Stimulated activated CD8-positive, alpha-beta memory T cell treated with anti-CD3 and anti-CD28 coated beads, Interleukin-7, amount 100 ng/mL, for 1 hour (primary cell): ENCODE data around the gene ARHGEF7.
"Not testable (repeated sequence)": the region's sequence is repeated elsewhere in the genome, so short reads cannot be mapped to it uniquely, and the experiment has no call there.

Experiments
- DNase-seq, 2 donors: peaks; one replicate each; pipeline ENCODE4 v3.0.0-alpha.2; 2020; ENCODE audit warnings: low read depth in 2 of 2

ARHGEF7 gene

GRCh38 chr13:111171112-111171511 lies 56.0 kb downstream of the ARHGEF7 start:
- DNase-seq = no peak

DNA sequence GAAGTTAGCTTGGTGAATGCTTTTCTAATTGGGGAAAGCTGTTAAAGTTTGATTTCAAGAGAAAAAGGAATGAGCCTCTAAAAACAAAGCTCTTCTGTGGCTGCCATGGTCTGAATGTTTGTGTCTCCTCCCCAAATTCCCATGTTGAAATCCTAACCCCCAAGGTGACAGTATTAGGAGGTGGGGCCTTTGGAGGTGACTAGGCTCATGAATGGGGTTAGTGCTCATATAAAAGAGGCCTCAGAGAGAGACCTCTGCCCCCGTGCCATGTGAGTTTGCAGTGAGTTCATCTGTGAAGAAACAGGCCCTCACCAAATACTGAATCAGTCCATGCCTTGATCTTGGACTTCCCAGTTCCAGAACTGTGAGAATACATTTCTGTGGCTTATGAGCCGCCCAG lies 56.5 kb downstream of the ARHGEF7 start:
- no peak for DNase-seq

DNA sequence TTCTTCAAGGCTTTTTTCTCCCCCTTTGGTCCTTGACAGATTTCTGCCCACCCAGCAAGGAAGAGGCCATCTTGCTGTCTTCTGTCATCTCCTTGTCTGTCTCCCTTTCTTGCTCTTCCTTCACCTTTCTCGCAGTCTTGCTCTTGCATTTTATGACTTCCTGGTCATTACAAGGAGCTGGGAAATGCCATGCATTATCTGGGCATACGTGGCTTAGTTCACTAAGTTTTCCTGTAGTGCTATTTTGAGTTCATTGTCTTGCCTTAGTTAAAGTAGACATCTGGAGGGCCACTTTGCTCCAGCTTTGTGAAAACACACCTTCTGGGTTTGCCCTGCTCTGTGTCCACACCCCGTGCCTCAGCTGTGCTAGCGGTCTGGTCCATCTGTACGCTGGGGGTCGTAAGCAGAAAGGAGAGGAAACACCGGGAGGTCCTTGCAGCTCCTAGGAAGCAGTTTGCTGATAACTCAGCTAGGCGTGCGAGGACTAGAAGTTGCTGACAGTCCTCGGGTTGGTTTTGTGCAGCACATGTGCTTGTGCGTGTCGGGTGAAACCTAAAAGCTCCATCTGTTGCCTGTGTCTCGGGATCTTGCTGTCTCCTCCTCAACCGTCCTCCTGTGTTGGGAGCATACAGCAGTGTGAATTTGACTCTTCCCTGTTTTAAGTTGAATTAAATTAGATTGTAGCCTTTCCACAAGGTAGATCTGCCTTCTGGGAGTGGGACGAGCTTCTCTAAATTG lies 59.4 kb downstream of the ARHGEF7 start:
- DNase-seq = no peak

DNA sequence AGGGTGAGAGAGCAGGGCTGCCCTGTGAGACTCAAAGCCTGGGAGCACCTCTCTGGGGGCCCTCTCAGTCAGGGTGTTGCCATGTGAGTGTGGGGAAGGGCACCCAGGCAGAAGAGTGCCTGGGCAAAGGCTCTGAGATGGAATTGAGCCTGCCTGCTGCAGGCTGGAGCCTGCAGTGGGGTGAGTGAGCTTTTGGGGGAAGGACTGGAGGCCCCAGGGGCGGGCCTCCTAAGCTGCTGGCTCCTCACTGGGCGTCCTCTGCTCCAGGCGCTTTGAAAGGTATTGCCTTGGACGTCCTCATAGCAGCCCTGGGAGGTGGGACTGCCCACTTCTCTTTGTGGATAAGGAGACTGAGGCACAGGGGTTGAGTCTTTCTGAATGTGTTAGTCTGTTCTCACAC lies 60.3 kb downstream of the ARHGEF7 start:
- DNase-seq = no peak

- no peak for DNase-seq
These were observed 60.8 kb downstream of the ARHGEF7 start for GRCh38 chr13:111175935-111176334.

GRCh38 chr13:111176421-111176820 lies 61.3 kb downstream of the ARHGEF7 start:
- DNase-seq = no peak

DNA sequence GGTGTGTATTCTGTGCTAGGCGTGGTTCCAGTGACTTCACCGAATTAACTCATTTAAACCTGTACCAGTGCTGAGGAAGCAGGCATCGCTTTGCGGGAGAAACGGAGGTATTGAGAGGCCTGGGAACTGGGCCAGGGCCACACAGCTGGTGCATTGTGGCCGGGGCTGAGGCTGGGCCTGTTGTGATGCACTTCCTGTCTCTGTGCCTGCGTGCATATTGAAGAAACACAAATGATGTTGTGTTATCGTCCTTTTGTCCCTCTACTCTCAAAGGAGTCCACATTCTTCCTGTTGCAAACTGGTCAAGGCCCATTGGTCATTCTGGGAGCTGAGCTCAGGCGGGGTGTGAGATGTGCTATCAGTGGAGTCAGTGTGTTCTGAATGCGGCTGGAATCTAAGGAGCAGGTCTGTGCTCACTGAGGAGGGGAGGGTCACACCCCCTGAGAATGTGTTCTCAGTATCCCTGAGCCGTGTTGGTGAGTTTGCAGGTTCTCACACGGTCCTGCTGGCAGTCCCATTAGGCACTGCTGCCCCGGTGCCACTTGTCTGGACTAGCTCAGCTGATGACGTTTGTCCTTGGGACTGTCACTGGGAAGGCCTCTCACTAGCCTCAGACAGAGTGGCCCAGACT lies 62.1 kb downstream of the ARHGEF7 start:
- DNase-seq = no peak

DNA sequence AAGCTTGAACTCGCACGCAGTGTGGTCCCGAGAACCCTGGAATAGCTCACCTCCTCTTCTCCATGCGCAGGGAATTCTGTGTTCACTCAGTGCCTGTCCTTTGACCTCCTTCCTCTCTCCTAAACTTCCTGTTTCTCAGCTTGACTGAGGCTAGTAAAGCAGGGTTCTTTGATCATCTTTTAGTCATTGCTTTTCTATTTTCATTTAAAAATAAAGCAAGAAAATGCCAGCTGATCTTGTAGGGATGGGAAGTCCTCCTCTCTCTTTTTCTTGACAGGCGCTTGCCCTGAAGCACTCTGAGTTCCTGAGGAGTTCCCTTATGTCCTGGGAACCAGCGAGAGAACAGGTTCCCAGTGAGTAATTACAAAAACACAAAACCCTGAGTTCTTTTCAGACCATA lies 62.8 kb downstream of the ARHGEF7 start:
- DNase-seq = no peak

- no peak for DNase-seq
These were observed 63.3 kb downstream of the ARHGEF7 start for GRCh38 chr13:111178402-111178801.

DNA sequence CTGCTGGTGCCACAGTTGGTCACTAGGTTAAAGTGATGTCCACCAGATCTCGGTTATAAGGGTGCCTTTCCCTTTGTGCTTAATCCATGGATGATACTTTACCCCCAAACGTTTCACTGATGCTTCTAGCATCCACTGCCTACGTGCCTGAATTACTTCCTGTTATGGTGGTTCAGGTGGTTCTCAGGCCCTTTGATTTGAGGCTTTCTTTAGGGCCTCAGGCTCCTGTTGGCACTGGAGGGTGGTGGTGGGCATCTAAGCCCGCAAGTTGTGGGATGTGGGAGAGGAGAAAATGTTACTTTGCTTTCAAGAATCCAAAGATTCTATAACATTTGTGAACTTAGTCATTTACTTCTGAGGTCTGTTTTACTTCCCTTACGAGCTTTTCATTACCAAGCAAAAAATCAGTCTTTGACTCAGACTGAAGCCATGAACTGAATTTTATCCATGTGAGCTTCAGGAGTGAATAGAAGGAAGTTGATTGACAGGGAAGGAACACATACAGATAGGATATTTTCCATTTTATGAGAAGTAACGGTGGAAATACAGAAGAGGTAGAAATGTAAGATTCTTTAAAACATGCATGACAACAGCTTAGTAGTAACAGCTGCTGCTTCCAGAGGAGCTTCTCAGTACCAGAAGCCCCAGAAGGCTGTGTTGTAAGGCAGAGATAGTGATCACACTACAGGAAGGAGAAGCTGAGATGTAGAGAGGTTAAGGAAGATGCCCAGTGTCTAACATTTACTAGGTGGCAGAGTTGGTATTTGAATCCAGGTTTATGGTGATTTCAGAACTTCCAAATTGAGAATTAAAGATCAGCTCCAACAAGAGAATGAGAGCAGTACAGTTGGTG lies 65.0 kb downstream of the ARHGEF7 start:
- no peak for DNase-seq

DNA sequence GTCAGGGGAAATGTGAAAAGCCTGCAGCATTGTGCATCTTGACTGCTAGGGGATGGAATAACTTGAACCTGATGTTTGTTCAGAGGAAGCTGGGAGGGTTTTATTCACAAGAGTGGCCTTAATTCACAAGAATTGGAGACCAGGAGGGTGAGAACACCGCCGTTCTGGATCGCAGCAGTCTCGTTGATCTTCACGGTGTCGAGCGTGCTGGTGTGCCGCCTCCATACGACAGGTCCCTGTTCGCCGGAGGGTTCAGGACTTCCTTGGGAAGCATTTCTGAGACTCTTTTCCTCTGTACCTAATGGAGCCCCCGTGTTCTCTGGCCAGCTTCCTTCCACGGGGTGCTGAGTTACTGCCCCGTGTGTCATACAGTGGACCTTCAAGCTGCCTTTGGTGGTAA lies 66.9 kb downstream of the ARHGEF7 start:
- DNase-seq = no peak

- no peak for DNase-seq
These were observed 68.1 kb downstream of the ARHGEF7 start for GRCh38 chr13:111183087-111183645.

DNA sequence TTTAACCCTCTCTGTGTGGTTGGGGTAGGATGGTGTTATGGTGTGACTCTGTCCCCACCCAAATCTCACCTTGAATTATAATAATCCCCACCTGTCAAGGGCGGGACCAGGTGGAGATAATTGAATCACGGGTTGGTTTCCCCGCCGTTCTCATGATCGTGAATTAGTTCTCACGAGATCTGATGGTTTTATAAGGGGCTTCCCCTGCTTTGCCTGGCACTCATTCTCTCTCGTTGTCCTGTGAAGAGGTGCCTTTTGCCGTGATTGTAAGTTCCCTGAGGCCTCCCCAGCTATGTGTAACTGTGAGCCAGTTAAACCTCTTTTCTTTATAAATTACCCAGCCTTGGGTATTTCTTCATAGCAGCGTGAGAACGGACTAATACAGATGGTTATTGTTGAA lies 68.8 kb downstream of the ARHGEF7 start:
- DNase-seq = no peak

DNA sequence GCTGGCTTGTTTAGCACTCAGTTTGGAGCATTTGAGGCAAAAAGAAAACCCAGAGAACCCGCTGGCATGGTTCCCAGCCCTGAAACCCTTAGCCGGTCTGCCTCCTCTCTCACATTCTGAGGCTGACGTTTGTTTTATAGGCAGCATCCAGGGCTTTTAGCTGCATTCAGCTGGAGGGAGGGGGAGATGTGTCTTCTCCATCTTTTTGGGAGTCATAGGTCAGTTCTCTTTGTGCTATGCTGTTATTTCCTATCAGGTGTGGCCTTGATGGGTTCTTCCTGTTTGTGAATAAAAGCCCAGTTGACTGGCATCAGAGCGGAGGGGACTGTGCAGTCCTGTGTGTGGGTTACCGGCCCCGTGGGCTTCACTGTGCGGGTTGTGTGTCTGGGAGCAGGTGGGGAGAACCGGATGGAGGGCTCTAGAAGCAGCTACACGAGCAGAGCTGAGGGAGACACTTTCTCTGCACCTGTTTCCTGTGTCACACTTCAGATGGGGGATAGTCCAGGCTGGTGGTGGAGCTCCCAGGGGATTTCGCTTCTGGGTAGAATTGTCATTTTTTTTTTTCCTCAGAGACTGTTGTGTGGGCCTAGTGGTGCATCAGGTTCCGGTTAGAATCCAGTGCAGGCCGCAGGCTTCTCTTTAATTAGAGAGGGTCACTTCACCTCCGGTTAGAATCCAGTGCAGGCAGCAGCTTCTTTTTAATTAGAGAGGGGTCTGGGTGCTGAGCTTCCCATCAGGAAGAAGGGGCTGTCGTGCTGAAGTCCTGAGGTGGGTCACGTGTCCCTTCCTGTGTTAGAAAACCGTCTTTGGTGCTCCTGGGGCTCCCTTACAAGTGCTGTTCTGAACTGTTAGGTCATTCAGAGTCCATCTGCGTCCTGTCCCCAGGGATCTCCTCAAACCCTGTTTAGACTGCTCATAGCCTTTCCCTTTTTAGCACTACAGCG lies 69.6 kb downstream of the ARHGEF7 start:
- no peak for DNase-seq

DNA sequence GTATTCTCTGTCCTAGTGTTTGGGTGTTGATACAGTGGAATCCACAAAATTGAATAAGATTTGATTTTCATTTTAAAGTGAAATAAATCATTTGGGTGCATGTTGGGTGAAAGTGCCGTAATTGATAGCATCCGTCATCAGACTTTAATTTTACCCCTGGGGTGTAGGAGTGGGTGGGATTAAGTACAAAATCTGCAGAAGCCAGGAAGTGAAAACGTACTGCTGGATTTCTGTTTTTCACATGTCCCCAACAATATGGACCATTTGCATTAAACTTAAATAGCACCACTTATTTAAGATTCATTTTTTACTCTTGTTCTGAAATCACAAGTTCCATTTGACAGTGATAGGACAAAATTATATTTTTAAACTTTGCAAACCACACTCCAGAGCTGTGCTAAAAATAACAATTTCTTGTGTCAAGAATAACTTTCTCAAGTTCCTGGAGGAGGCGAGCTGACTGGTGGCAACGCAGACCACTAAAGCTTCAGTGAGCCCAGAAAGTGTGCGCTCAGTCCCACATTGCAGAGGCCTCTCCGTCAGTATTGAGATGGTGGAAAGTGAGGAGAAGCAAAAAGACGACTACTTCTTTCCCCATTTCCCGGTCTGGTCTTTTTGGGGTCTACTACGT lies 71.3 kb downstream of the ARHGEF7 start:
- no peak for DNase-seq

DNA sequence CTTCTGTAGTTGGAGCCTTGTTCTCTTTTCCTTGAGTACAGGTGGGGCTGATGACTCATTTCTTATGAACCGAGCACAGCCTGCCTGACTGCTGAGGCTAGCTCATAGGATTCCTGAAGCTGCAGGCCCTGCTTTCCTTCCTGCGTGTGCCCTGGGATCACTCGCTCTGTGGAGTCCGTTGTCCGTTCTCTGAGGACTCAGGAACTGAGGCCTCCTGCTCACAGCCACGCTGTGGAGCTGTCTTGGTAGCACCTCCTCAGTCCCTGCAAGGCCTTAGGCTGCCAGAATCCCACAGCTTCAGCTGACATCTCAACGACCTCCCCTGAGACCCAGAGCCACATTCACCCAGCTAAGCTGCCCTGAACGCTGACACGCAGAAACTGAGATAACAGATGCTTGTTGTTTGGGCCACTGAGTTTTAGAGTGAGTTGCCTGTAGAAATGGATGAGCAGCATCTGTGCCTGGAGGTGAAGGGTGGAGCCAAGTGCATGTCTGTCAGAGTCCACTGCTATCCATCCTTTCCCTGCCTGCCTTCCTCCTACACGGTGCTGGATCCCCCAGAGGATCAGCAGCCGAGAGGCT lies 72.9 kb downstream of the ARHGEF7 start:
- DNase-seq = no peak

DNA sequence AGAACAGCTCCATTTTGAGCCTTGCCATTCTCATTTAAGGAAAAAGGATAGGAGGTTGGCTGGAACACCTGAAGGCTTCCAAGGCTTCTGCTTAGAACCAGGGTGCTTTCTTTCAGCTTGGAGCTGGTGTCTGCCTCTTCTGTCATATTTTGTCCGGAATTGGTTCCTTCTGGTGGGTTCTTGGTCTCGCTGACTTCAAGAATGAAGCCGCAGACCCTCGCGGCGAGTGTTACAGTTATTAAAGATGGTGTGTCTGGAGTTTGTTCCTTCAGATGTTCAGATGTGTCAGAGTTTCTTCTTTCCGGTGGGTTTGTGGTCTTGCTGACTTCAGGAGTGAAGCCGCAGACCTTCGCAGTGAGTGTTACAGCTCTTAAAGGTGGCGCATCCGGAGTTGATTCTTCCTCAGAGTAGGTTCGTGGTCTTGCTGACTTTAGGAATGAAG lies 74.0 kb downstream of the ARHGEF7 start:
- peak; percentile 23 to 25 for DNase-seq

GRCh38 chr13:111189516-111189915 lies 74.4 kb downstream of the ARHGEF7 start:
- DNase-seq = not testable (repeated sequence)

DNA sequence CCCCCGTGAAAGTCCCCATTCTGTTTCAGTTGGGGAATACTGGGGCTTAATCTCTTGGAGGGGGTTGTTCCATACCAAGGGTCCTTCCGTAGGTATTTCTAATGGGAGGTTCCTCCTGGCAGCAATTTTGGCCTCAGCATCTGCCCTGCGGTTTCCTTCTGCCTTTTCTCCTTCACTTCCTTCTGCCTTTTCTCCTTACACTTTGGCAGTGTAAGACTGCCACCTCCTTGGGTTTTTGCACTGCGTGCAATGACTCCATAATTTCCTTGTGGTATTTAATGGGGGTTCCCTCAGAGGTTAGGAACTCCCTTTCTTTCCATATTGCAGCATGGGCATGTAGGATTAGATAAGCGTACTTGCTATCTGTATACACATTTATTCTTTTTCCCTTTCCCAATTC lies 78.1 kb downstream of the ARHGEF7 start:
- DNase-seq = not testable (repeated sequence)

DNA sequence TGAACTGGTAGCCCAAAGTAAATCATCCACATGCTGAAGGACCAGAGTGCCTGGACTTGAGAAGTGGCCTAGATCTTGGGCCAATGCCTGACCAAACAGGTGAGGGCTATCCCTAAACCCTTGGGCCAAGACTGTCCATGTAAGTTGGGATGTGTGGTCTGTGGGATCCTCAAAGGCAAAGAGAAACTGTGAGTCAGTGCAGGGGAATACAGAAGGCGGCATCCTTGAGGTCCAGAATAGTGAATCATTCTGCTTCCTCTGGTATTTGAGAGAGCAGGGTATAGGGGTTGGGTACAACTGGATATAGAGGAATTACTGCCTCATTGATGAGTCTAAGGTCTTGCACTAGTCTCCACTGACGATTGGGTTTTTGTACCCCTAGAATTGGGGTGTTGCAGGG lies 79.5 kb downstream of the ARHGEF7 start:
- DNase-seq = not testable (repeated sequence)
